GM10266 (cell line): ENCODE measurements around the gene DCC.

ENCODE experiments used
- DNase-seq: peaks from one replicate; pipeline ENCODE4 v3.0.0; 2012; ENCODE audit errors: extremely low spot score
- CTCF ChIP-seq: IDR thresholded peaks from 2 replicates; pipeline ENCODE4 v1.5.1; 2012; ENCODE audit warnings: mild to moderate bottlenecking, low read depth; ENCODE audit not compliant: control insufficient read depth, insufficient read depth; ENCODE audit errors: missing control alignments

DCC gene

GRCh38 chr18:53056064-53056463, 716.1 kb downstream of the DCC start:
- DNase-seq, result no peak
- no peak for TF ChIP-seq CTCF

- no peak for TF ChIP-seq CTCF
- DNase-seq, result no peak
Observed at GRCh38 chr18:53070788-53071187, 730.8 kb downstream of the DCC start.

- DNase-seq, result no peak
- no peak for TF ChIP-seq CTCF
Observed at GRCh38 chr18:53080687-53081086, 740.7 kb downstream of the DCC start.

- no peak for TF ChIP-seq CTCF
- no peak for DNase-seq
Observed at GRCh38 chr18:53093636-53094035, 753.6 kb downstream of the DCC start.

GRCh38 chr18:53101536-53102105, 761.6 kb downstream of the DCC start:
- DNase-seq, result no peak
- TF ChIP-seq CTCF, result no peak

DNA sequence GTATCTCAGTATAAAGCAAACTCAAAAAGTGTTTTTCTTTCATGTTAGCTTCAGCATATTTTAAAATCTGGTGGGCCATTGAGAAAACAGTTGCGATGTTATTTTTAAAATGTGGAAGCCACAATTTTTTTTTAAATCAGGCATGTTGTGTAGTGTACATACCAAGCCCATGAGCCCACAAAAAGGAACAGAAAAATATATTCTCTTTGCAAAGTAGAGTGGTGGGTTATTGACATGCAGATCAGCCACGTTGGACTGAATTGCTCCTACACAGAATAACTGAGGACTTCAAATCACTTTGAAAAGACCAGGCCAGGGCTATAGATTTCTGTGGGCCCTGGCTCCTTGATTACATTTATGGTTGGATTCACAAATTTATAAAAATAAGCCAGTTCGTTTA, 774.4 kb downstream of the DCC start:
- DNase-seq, result no peak
- TF ChIP-seq CTCF, result no peak

DNA sequence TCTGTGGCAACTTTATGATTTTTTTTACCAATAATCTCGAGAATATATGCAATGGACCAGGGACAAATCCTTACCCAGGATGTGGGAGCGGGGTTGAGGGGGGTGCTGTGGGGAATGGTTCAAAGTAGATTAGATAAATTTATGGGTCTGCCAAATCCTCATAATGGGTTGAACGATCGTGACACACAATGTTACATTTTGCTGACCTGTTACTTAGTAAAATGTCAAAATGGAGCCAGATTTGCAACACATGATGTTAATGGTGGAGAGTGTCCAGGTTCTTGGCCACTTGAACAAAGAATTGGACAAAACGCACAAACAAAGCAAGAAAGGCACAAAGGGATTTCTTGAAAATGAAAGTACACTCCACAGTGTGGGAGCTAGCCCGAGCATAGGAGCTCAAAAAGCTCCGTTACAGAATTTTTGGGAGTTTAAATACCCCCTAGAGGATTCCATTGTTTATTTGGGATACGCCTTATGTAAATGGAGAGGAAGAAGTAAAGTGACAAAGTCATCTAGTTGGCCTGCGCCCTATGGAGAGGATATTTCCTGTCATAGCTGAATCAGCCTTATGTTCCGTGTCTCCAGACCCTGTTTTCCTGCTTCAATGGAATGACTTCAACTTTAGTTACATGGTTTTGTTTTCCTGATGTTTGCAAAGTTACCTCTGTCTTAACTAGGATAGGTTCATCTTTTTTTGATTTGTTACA, 776.0 kb downstream of the DCC start:
- no peak for TF ChIP-seq CTCF
- no peak for DNase-seq
